Stimulated activated CD8-positive, alpha-beta memory T cell treated with anti-CD3 and anti-CD28 coated beads, Interleukin-15, amount 100 ng/mL, for 24 hours (primary cell): ENCODE results near the gene MBD6.

Experiments used
- DNase-seq: peaks from one replicate; pipeline ENCODE4 v3.0.0-alpha.2; 2020; ENCODE audit warnings: low read depth

Gene MBD6

DNA sequence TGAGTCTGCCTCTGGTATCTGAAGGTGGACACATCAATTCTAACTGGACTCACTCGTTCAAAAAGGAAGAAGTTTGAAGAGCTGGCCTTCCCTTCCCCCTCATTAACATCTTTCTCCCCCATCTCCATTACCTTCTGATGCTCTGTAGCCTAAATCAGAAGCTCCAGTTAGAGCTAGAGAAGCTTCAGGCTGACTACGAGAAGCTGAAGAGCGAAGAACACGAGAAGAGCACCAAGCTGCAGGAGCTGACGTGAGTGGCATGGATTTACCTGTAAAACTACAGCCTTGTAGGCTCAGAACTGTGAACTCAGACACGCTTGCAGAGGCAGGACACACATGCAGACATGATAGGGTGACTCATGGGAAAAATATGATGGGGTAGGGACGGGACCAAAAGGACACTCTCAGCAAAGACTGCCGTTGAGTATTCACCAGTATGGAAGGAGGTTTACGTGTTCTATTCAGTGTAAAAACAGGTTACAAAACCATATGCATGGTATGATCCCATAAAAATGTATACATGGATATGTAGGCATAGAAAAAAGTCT is 54.1 kb downstream of the MBD6 start:
- no peak for DNase-seq

DNA sequence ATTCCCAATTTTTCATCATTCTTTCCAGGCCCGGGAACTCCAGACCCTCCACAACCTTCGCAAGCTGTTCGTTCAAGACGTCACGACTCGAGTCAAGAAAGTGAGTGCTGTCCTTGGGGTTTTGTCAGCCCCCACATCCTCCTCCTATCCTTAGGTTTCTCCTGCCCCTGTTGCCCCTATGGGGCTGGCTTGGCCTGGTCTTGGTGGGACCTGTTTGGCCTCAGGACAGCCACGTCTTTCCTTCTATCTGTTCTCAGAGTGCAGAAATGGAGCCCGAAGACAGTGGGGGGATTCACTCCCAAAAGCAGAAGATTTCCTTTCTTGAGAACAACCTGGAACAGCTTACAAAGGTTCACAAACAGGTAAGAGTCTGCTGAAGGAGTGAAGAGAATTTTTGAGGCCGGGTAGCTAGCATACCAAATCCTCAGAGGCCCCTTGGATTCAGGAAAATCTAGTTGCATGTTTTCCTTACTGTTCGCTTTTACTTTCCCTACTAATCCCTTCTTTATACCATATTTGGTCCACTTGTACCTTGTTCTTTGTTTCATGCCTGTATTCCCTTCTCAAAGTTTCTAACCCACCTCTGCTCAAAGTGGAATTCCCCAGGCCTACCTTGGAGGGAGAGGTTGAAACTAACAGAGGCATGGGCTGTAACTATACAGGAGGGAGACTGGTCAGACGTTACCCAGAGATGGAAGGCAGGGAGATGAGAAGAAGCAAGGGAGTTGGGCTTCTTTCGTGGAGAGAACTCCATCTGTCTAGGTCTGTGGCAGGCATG is 55.5 kb downstream of the MBD6 start:
- DNase-seq = no peak

DNA sequence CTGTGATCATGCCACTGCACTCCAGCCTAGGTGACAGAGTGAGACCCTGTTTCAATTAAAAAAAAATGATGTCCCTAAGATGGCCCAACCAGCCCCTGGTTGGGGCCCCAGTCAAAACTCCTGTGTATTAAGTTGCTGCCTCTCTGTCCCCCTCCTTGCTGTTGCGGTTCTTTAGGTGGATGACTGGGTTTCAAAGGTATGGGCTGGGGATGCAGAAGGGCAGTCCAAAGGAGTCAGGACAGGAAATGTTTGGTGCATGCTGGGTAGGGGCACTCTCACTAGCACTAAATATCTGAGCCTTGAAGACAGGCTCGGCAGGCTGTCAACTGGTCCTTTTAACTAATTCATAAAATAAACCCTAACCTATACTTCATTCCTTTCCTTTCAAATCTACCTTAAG is 56.4 kb downstream of the MBD6 start:
- DNase-seq = no peak
